HG03159 (cell line): ENCODE measurements around the gene MYG1.
"Not testable (repeated sequence)": the region's sequence is repeated elsewhere in the genome, so short reads cannot be mapped to it uniquely, and the experiment has no call there.

Source experiments
- ATAC-seq: cut with Tn5 transposase; IDR thresholded peaks from one replicate; pipeline ENCODE4 v1.9.1; 2021; ENCODE audit warnings: mild to moderate bottlenecking, moderate library complexity; ENCODE audit not compliant: unreplicated experiment

Gene MYG1

GRCh38 chr12:53279888-53280498, 19.5 kb upstream of the MYG1 start:
- ATAC-seq = no peak

GRCh38 chr12:53286448-53286847, 13.0 kb upstream of the MYG1 start:
- no peak for ATAC-seq

- no peak for ATAC-seq
These were observed 11.7 kb upstream of the MYG1 start for GRCh38 chr12:53287741-53288216.

GRCh38 chr12:53288322-53288721, 11.2 kb upstream of the MYG1 start:
- no peak for ATAC-seq

- no peak for ATAC-seq
These were observed 9.6 kb upstream of the MYG1 start for GRCh38 chr12:53289891-53290290.

GRCh38 chr12:53290661-53291060, 8.8 kb upstream of the MYG1 start:
- no peak for ATAC-seq

DNA sequence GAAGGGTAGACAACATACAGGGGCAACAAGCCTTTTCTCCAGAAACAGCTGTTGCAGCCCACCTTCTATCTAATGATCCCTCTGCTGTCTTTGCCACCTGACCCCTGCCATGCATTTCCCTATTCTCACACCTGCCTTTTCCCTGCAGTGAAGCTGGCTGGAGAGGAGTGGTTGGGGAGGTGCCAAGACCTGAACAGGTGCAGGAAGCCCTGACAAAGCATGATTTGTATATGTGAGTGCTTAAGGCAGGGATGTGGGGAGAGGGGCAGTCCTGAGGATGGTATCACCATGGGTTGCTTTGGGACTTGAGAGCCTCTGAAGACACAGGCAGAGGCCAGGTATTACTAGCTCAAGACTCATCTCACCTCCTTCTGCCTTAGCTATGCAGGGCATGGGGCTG, 7.1 kb upstream of the MYG1 start:
- ATAC-seq = no peak

DNA sequence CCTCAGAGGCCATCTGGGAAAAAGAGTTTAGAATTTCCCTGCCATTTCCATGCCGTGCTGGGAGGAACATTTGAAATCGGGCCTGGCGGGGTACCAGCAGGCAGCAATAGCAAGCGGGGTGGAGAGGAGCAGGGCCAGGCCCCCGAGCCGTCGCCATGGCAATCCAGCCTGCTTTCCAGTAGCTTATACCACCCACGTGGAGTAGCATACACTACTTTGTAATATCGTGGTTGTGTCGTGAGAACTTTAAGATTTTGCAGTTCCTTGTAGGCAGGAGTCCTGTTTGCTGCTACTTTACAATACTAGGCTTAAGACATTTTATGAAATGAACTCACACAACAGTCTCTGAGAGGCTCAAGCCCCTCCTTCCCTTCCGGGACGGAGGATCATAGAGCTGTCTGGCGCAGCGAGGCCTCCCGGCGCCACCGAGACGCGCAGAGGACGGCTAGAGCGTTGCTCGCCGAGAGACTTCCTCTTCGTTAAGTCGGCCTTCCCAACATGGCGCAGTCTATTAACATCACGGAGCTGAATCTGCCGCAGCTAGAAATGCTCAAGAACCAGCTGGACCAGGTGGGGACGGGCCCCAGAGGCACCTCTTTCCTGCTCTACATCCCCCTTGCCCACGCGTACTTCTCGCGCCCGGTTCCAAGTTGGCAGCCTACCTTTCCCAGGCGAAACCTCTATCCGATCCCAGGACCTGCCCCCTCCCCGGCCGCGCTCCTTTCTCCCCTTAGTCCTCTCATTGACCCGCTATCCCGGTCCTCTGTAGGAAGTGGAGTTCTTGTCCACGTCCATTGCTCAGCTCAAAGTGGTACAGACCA, 4.2 kb upstream of the MYG1 start, which contains the start of gene PFDN5:
Gene PFDN5, plus strand, starts transcription at position 473 of the 821 bp plus-strand sequence. Its CDS starts 26 bp downstream, at position 499.
- ATAC-seq = peak; percentile 79

DNA sequence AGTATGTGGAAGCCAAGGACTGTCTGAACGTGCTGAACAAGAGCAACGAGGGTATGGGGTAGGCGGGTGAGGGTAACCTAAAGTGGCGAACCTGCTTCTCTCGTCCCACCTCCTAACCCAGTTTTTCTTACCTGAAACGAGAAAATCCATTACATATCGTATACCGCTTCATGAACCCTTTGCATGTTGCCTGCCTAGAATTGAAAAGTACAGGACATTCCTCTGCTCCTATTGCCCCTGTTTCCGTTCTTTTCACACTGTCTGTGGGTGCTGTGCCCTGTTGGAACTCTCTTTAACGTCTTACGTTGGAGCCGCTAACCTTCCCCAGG, 3.6 kb upstream of the MYG1 start:
- ATAC-seq = no peak

DNA sequence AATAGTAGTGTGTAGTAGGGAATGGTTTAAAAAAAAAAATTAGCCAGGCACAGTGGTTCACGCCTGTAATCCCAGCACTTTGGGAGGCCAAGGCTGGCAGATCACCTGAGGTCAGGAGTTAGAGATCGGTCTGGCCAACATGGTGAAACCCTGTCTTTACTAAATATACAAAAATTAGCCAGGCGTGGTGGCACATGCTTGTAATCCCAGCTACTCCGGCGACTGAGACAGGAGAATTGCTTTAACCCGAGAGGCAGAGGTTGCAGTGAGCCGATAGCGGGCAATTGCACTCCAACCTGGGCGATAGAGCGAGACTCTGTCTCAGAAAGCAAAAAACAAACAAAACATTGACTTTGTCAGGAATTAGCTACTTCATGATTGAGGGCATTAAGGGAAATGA, 2.4 kb upstream of the MYG1 start:
- ATAC-seq = not testable (repeated sequence)

DNA sequence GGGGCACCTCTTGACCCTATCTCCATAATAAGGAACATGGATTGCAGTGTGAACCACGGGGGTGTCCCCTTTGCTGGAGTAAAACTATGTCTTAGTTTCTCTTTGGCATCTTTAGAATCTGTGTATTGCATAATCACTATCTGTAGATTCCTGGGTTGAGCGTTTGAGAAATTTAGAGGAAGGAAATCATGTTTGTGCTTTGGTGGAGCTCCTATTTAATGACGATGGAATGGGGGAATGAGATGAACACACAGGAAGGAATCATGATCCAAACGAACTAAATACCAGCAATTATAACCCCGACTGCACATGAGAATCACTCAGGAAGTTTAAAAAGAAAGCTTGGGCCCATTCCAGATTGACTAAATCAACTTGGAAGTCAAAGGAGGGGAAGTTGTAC, 1.3 kb upstream of the MYG1 start:
- ATAC-seq = no peak

DNA sequence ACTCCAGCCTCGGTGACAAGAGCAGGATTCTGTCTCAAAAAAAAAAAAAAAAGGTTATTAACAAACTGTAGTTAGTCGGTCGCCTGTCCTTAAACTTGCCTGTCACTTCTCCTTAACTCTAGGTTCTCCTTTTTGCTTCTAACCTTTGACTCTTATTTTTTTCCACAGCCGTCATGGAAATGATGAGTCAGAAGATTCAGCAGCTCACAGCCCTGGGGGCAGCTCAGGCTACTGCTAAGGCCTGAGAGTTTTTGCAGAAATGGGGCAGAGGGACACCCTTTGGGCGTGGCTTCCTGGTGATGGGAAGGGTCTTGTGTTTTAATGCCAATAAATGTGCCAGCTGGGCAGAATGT, 418 bp upstream of the MYG1 start:
- no peak for ATAC-seq

GRCh38 chr12:53300187-53300586, 692 bp downstream of the MYG1 start:
- no peak for ATAC-seq

- no peak for ATAC-seq
These were observed 3.4 kb downstream of the MYG1 start for GRCh38 chr12:53302903-53303302.

GRCh38 chr12:53306826-53307225, 7.3 kb downstream of the MYG1 start:
- no peak for ATAC-seq

- ATAC-seq = no peak
These were observed 8.8 kb downstream of the MYG1 start for GRCh38 chr12:53308276-53308675.

DNA sequence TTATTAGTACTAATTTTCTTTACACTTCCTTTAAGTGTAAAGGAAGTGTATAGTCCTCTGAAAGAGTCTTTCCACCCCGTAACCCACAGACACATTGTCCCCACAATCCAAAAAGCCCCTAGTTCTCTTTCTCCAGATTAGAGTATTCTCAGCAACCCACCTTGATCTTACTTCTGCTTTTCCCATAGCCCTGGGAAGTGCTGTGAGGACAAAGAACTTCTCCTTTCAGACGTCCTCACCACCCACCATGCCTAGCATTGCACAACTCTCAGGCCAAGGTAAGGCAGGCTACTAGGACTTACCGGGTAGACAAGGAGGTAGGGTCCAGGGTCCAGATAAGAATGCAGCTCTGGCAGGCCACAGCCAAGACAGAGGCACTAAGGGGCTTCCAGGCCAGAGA, 14.5 kb downstream of the MYG1 start:
- no peak for ATAC-seq

- ATAC-seq = no peak
These were observed 21.1 kb downstream of the MYG1 start for GRCh38 chr12:53320352-53321195.

DNA sequence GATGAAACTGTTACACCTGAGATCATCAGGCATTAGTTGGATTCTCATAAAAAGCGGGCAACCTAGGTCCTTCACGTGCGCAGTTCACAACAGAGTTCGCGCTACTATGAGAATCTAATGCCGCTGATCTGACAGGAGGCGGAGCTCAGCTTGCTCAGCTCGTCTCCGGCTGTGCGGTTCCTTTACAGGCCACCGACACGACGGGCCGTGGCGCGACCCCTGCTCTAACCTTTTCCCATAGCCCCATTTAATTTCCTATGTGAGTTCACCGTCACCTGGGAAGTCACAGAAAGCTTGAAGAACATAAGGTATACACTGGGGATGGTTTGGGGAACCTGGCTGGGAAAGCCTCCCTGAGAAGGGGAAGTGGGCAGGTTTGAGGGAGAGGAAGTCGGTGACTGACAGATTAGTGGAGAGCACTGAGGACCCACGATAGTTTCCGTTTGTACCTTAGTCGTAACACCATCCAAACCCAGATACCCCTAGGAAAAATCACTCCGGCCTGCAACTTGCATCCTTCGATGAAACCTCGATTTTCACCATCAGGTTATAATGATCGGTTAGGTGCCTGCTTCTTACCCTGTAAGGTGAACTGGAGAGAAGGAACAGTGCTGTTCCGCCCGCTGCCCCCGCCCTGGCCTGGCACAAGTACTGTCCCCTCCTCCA, 24.8 kb downstream of the MYG1 start:
- ATAC-seq = peak; percentile 24

DNA sequence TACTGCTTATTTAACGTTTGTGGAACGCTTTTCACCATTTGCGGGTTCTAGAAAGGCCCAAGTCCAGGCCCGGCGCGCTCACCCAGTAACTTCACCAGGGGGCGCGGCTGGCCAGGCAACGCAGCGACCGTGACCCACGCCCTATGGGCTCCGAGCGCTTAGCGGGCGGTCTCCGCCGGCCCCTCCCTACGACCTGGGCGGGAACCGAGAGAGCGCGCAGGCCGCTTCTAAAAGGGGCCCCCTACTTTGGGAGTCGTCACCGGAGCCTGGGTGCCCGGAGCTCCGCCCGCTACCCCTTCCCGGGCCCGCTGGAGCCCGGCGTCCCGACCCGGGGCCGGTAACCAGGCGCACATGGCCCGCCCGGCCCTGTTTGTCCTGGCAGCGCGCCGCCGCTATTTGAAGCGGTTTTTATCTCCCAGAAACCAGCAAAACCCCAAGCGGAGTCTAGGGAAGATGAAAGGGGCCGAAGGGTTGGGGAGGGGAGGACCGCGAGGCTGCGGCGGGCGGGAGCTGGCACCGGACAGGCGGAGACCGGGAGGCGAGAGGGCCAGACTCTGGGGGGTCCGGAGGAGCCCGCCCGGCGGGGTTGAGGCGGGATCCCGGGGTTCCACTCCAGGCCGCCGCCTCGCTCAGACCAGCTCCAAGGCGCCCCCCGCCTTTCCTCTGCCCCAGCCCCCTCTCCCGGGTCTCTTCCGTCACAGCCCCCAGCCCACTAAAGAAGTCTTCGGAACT, 25.4 kb downstream of the MYG1 start:
- ATAC-seq = peak; percentile 39
